ENCODE results near the gene NGEF.

The NGEF gene

DNA sequence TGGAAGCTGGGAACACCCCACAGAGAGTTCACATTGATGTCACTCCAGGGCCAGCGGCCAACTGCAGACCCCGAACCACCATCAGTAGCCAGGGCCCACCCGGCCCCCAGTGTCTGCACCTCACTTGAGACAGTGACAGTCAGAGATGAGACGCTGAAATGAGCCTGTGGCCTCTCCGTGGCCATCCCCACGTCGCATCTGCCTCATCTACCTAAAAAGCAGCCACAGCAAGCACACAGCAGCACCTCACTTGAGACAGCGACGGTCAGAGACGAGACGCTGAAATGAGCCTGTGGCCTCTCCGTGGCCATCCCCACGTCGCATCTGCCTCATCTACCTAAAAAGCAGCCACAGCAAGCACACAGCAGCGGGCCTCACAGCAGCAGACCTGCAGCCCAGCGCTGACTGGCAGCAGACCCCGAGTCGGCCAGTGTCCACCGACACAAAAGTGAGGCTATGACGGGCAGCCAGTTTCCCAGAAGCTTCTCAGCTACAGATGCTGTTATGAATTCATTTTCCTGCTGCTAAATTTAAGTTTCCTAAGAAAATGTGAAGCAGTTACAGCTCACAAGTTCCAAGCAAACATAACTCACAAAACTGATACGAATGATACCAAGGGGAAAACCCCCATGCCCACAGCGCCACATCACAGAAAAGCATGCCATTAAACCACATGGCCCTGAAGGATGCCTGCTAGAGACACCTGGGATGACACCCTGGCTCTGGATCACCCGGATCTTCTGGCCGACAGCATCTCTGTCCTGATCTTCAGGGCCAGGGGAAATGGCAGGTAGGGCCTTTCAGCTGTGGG, 115.3 kb downstream of the NGEF start:
- TF ChIP-seq, protein P1, sequence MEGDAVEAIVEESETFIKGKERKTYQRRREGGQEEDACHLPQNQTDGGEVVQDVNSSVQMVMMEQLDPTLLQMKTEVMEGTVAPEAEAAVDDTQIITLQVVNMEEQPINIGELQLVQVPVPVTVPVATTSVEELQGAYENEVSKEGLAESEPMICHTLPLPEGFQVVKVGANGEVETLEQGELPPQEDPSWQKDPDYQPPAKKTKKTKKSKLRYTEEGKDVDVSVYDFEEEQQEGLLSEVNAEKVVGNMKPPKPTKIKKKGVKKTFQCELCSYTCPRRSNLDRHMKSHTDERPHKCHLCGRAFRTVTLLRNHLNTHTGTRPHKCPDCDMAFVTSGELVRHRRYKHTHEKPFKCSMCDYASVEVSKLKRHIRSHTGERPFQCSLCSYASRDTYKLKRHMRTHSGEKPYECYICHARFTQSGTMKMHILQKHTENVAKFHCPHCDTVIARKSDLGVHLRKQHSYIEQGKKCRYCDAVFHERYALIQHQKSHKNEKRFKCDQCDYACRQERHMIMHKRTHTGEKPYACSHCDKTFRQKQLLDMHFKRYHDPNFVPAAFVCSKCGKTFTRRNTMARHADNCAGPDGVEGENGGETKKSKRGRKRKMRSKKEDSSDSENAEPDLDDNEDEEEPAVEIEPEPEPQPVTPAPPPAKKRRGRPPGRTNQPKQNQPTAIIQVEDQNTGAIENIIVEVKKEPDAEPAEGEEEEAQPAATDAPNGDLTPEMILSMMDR (IDR thresholded peaks at IDR 0.05) = no peak

DNA sequence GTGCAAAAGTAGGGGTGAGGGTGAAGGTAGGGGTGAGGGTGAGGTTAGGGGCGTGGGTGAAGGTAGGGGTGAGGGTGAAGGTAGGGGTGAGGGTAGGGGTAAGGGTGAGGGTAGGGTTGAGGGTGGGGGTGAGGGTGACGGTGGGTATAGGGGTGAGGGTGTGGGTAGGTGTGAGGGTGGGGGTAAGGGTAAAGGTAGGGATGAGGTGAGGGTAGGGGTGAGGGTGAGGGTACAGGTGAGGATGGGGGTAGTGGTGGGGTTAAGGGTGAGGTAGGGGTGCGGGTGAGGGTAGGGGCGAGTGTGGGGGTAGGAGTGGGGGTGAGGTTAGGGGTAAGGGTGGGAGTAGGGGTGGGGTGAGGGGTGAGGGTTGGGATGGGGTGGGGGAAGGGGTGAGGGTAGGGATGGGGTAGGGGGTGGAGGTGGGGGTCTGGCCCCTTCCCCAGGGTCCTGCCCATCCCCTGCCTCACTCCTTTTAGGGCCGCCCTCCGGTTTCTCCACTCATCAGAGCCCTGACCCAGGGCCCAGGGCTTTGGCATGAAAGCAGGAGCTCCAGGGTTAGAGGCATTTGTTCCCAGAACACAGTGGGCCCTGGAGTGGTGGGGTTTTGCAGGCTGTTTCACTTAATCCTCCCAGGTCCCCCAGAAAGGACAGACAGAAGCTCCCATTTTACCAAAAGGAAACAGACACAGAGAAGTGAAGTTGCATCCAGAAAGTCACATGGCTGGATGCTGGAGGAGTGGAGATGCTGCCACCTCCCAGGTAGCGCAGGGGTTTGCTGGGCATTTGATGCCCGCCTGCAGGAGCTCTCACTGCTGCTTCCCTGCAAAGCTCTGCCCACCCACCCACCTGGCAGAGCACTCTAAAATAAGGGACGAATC, 116.1 kb downstream of the NGEF start:
- TF ChIP-seq, protein P1 (IDR thresholded peaks at IDR 0.05) = no peak

DNA sequence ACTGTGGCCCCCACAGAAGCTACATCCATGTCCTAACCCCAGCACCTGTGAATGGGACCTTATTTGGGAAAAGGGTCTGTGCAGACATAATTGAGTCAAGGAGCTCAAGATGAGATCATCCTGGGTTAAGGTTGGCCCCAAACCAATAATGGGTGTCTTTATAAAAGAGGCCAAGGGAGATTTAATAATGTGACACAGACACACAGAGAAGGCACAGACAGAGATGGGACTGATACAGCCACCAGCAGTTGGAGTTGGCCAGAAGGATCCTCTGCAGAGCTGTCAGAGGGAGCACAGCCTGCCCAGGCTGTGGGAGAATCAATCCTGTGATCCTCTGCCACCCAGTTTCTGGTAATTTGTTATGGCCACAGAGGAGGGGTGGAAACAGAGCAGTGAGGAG, 116.9 kb downstream of the NGEF start:
- TF ChIP-seq, protein P1 (IDR thresholded peaks at IDR 0.05) = no peak

DNA sequence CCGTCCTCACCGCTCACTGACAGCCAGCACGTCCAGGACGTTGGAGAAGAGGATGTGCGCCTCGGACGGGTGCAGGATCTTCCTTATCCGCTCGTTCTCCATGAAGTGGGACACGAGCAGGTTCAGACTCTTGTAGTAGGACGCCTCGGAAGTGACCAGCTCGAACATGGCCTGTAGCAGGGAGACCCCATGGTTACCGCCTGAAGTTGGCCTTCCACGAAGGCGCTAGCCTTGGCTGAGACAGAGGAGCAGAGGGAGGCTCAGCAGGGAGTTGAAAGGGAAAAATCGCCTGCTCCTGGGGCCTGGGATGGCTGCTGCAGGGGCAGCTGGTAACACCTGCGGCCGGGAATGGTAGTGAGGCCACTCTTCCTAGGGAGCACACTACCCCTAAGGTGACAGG, 118.3 kb downstream of the NGEF start:
- TF ChIP-seq, protein P1 (IDR thresholded peaks at IDR 0.05) = no peak

DNA sequence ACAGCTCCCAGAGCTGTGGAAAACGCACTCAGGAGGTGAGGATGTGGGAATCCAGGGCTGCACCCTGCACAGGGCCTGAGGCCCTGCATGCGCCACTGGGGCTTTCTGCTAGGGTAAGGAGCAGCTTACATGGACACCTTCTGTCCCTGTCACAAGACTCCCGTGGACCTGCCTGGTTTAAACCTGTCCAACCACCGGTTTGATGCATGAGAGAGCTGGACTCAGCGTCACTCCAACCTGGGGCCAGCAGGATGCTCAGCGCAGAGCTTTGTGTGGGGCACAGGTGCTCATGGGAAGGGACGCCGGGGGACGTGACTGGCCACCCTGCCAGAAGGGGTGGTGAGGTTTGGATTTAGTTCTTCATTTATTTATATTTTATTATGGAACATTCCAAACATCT, 118.8 kb downstream of the NGEF start:
- TF ChIP-seq, protein P1 (IDR thresholded peaks at IDR 0.05) = no peak

DNA sequence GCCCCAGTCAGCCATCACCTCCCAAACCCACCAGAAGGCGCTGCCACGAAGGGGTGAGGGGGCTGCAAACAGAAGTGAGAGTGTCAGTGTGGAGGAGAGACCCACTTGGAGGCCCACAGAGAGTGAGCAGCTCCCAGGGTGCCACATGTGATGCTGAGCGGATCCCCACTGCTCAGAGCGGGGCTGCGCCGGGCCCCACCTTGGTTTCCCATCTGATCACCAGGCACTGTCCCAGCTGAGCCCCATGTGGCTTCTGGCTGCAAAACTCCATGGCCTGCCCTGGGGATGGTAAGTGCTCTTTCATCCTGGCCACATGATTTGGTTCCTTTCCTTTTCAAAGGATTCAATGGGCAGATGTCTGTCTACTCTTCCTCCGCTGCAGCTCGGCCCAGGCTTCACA, 119.2 kb downstream of the NGEF start:
- TF ChIP-seq, protein P1 (IDR thresholded peaks at IDR 0.05) = no peak

DNA sequence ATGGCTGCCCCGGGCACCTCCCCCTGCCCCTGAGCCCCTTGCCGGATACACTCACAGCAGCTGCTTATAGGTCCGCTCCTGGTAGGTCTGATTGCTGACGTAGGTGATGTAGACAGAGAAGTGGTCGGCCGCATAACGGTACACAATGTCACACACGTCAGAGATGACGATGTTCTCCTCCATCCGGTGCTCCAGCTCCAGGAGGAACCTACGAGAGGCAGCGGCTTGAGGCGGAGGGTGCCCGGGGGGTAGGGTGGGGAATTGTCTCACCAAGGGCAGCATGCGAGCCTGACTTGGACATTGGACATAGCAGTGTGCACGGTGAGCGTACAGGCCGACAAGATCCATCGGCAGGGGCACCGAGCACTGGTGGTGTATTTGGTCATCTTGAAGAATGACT, 120.2 kb downstream of the NGEF start:
- TF ChIP-seq, protein P1 (IDR thresholded peaks at IDR 0.05) = no peak

Data from LNCAP (cell line).